H1 (cell line): ENCODE measurements around the gene TMEM178B. TPM values are rescaled to one million over a fixed set of nuclear protein-coding genes. Genes with fewer than 3 reads are reported as not detected.

Source experiments
- CTCF ChIA-PET: fragments of 300-600 bp; sonication (Branson Sonifier 250); formaldehyde crosslinking; loops from one replicate; lab custom pipeline; 2021; ENCODE audit not compliant: partially characterized antibody; lab: Charles Lee
- POLR2A ChIA-PET: fragments of 300-600 bp; sonication (Branson Sonifier 250); formaldehyde crosslinking; loops from one replicate; lab custom pipeline; 2021; ENCODE audit warnings: inconsistent platforms; ENCODE audit not compliant: partially characterized antibody; lab: Charles Lee
- DNase-seq, 2 experiments: peaks; one replicate each; pipeline versions ENCODE4 v3.0.0 to v3.0.0-alpha.2; 2010 to 2022; ENCODE audit warnings: low spot score in 2 of 2, low read depth in 1 of 2, mixed read lengths in 1 of 2
- FAIRE-seq: peaks from 2 replicates; lab custom pipeline; 2011; peaks lifted over from hg19 to GRCh38; lab: Jason Lieb, UNC
- H2AFZ ChIP-seq: 2 replicates; pipeline ENCODE4 v1.8.1; 2012; ENCODE audit warnings: low read length, inconsistent platforms
- H2AK5ac ChIP-seq: 2 replicates; pipeline ENCODE4 v1.6.1; 2013; ENCODE audit warnings: low read depth, low read length
- H2BK120ac ChIP-seq: replicated peaks from 2 replicates; pipeline ENCODE3; 2013; ENCODE audit warnings: low read depth, low read length, inconsistent platforms
- H2BK12ac ChIP-seq: 2 replicates; pipeline ENCODE4 v1.6.1; 2013; ENCODE audit warnings: low read depth, low read length
- H2BK15ac ChIP-seq: 2 replicates; pipeline ENCODE4 v1.6.1; 2013; ENCODE audit warnings: low read length
- H2BK20ac ChIP-seq: 2 replicates; pipeline ENCODE4 v1.6.1; 2013; ENCODE audit warnings: low read length
- H2BK5ac ChIP-seq: 2 replicates; pipeline ENCODE4 v1.6.1; 2013; ENCODE audit warnings: low read depth, low read length
- H3K14ac ChIP-seq: 2 replicates; pipeline ENCODE4 v1.6.1; 2013; ENCODE audit warnings: inconsistent platforms; ENCODE audit not compliant: insufficient read length
- H3K18ac ChIP-seq: 2 replicates; pipeline ENCODE4 v1.6.1; 2013; ENCODE audit warnings: low read length; ENCODE audit errors: extremely low read depth
- H3K23ac ChIP-seq: 2 replicates; pipeline ENCODE4 v1.6.1; 2013; ENCODE audit warnings: inconsistent platforms; ENCODE audit not compliant: insufficient read length
- H3K23me2 ChIP-seq: 2 replicates; pipeline ENCODE4 v1.6.1; 2013; ENCODE audit warnings: low read depth, low read length
- H3K27ac ChIP-seq: 2 replicates; pipeline ENCODE4 v1.6.1; 2011; ENCODE audit warnings: low read depth, low read length, inconsistent platforms
- H3K27me3 ChIP-seq, 4 experiments: replicated peaks in 1 of 4; 1 replicate in 1 of 4; 2 replicates in 3 of 4; pipeline versions ENCODE4 v1.6.1 to v1.8.1; 2011 to 2013; ENCODE audit warnings: low read length in 3 of 4, mild to moderate bottlenecking in 3 of 4, inconsistent platforms in 2 of 4, mixed read lengths in 2 of 4, moderate library complexity in 1 of 4; ENCODE audit not compliant: control insufficient read depth in 3 of 4, insufficient read depth in 3 of 4; ENCODE audit errors: extremely low read depth in 1 of 4
- H3K36me3 ChIP-seq, 4 experiments: 2 replicates each; pipeline versions ENCODE4 v1.6.1 to v1.8.1; 2011 to 2013; ENCODE audit warnings: mild to moderate bottlenecking in 4 of 4, low read length in 3 of 4, moderate library complexity in 2 of 4, control low read depth in 1 of 4, inconsistent platforms in 1 of 4; ENCODE audit not compliant: insufficient read depth in 4 of 4, control insufficient read depth in 2 of 4
- H3K4ac ChIP-seq: replicated peaks from 2 replicates; pipeline ENCODE3; 2013; ENCODE audit warnings: low read length, low read depth, mixed read lengths, inconsistent platforms; ENCODE audit not compliant: insufficient read length
- H3K4me1 ChIP-seq, 4 experiments: replicated peaks in 1 of 4; 1 replicate in 1 of 4; 2 replicates in 3 of 4; pipeline versions ENCODE4 v1.6.1 to v1.8.1; 2011 to 2013; ENCODE audit warnings: low read length in 3 of 4, inconsistent platforms in 2 of 4, mixed read lengths in 1 of 4; ENCODE audit not compliant: insufficient read depth in 4 of 4, control insufficient read depth in 3 of 4
- H3K4me2 ChIP-seq, 2 experiments: 2 replicates each; pipeline versions ENCODE4 v1.6.1 to v1.8.1; 2011 to 2013; ENCODE audit warnings: low read depth in 2 of 2, low read length in 2 of 2, control low read depth in 1 of 2, inconsistent platforms in 1 of 2, mild to moderate bottlenecking in 1 of 2; ENCODE audit not compliant: insufficient read depth in 1 of 2
- H3K4me3 ChIP-seq, 4 experiments: fragments of 200-600, 300-600 bp in 1 of 4; sonication (generic), shearing (Covaris generic), sonication (Bioruptor Twin) in 1 of 4; 2 replicates each; pipeline versions ENCODE4 v1.5.1 to v1.8.1; 2011 to 2016; ENCODE audit warnings: low read length in 4 of 4, low read depth in 3 of 4, control low read depth in 2 of 4, inconsistent platforms in 2 of 4, mild to moderate bottlenecking in 2 of 4, mixed read lengths in 1 of 4, moderate library complexity in 1 of 4; ENCODE audit not compliant: insufficient read depth in 2 of 4; ENCODE audit errors: extremely low read depth in 1 of 4
- H3K56ac ChIP-seq: replicated peaks from 2 replicates; pipeline ENCODE3; 2013; ENCODE audit warnings: low read depth, mild to moderate bottlenecking, mixed read lengths, low read length, inconsistent platforms; ENCODE audit not compliant: insufficient read length
- H3K79me1 ChIP-seq: 2 replicates; pipeline ENCODE4 v1.6.1; 2013; ENCODE audit warnings: low read depth, low read length, control low read depth
- H3K79me2 ChIP-seq, 2 experiments: 2 replicates each; pipeline versions ENCODE4 v1.6.1 to v1.8.1; 2012 to 2013; ENCODE audit warnings: low read length in 2 of 2, mild to moderate bottlenecking in 2 of 2, inconsistent platforms in 1 of 2; ENCODE audit not compliant: insufficient read depth in 2 of 2, control insufficient read depth in 1 of 2
- H3K9ac ChIP-seq, 4 experiments: replicated peaks in 1 of 4; 1 replicate in 1 of 4; 2 replicates in 3 of 4; pipeline versions ENCODE4 v1.6.1 to v1.8.1; 2011 to 2013; ENCODE audit warnings: low read depth in 3 of 4, low read length in 3 of 4, control low read depth in 2 of 4, mild to moderate bottlenecking in 2 of 4, moderate library complexity in 2 of 4, inconsistent platforms in 1 of 4; ENCODE audit errors: extremely low read depth in 1 of 4
- H3K9me3 ChIP-seq, 2 experiments: 2 replicates each; pipeline versions ENCODE4 v1.6.1 to v1.8.1; 2012 to 2013; ENCODE audit warnings: mild to moderate bottlenecking in 2 of 2, moderate library complexity in 2 of 2, control low read depth in 1 of 2, inconsistent platforms in 1 of 2, low read depth in 1 of 2, low read length in 1 of 2, mixed read lengths in 1 of 2; ENCODE audit not compliant: insufficient read depth in 2 of 2
- H4K20me1 ChIP-seq, 2 experiments: replicated peaks in 1 of 2; 2 replicates each; pipeline versions ENCODE3 to v1.8.1; 2011 to 2013; ENCODE audit warnings: inconsistent platforms in 2 of 2, low read length in 2 of 2, mild to moderate bottlenecking in 1 of 2; ENCODE audit not compliant: insufficient read depth in 2 of 2, control insufficient read depth in 1 of 2
- H4K5ac ChIP-seq: 2 replicates; pipeline ENCODE4 v1.6.1; 2013; ENCODE audit warnings: low read length, low read depth, mixed read lengths, inconsistent platforms; ENCODE audit not compliant: insufficient read length
- H4K8ac ChIP-seq: 2 replicates; pipeline ENCODE4 v1.8.0; 2013; ENCODE audit warnings: mild to moderate bottlenecking, moderate library complexity, low read length, inconsistent platforms; ENCODE audit not compliant: insufficient read depth; ENCODE audit errors: extremely low read depth
- H4K91ac ChIP-seq: replicated peaks from 2 replicates; pipeline ENCODE3; 2013; ENCODE audit warnings: low read length, mixed read lengths, inconsistent platforms; ENCODE audit not compliant: insufficient read length
- EZH2 ChIP-seq: fragments of 200-600 bp; sonication (generic); IDR thresholded peaks from 2 replicates; pipeline ENCODE4 v1.7.1; 2012; ENCODE audit warnings: low read depth, mild to moderate bottlenecking, moderate library complexity, low read length, inconsistent platforms; ENCODE audit not compliant: severe bottlenecking
- POLR2A ChIP-seq, 2 experiments: IDR thresholded peaks; 1 replicate in 1 of 2; 2 replicates in 1 of 2; pipeline ENCODE4 v1.6.1; 2011; ENCODE audit warnings: low read depth in 2 of 2, low read length in 2 of 2, mild to moderate bottlenecking in 2 of 2; ENCODE audit errors: control extremely low read depth in 1 of 2
- TAF1 ChIP-seq: IDR thresholded peaks from 2 replicates; pipeline ENCODE4 v1.6.1; 2011; ENCODE audit warnings: mild to moderate bottlenecking, low read depth, low read length
- TEAD4 ChIP-seq: IDR thresholded peaks from 2 replicates; pipeline ENCODE4 v1.6.1; 2012; ENCODE audit warnings: low read depth, low read length, inconsistent platforms, mixed read lengths
- WGBS, 2 experiments: shearing (Covaris generic) in 1 of 2; methylation state at CpG; one replicate each; pipeline versions ENCODE4 v1.1.6 to v1.1.7; 2013 to 2015; ENCODE audit warnings: low lambda C conversion rate in 2 of 2, mixed read lengths in 2 of 2, inconsistent platforms in 1 of 2, low coverage in 1 of 2, missing lambda C conversion rate in 1 of 2; ENCODE audit not compliant: insufficient replicate concordance in 2 of 2, insufficient coverage in 1 of 2, insufficient read length in 1 of 2; ENCODE audit errors: extremely low coverage in 1 of 2, missing lambda C conversion rate in 1 of 2; 5-methylcytosine and 5-hydroxymethylcytosine counted together
- polyA plus RNA-seq, 7 experiments: library from polyadenylated mRNA; depleted of rRNA in 3 of 7; stranded (reverse) in 5 of 7; unstranded in 2 of 7; fragments of >200 nt in 5 of 7; fragments of 200-250 nt in 2 of 7; gene quantifications; 1 replicate in 5 of 7; 2 replicates in 1 of 7; 4 replicates in 1 of 7; pipeline versions ENCODE4 v1.2.1 to v1.2.3, GENCODE V29; 2011 to 2013; ENCODE audit warnings: missing spikeins in 2 of 7, mixed read lengths in 2 of 7
- total RNA-seq: library from RNA; stranded (reverse); fragmentation: NEBNext Ultra II Directional; extraction: Animal tissue kit (Norgen Biotek cat#: 25700); gene quantifications from 2 replicates; pipeline ENCODE4 v1.2.1, GENCODE V29; 2021

TMEM178B gene
- total and polyA plus RNA-seq, 2 of the 8 experiments (the other 6 are each of a cell fraction or from before 2014, with no cell fraction given): 5.3 to 18.1 TPM

GRCh38 chr7:141397236-141398163 is 323.6 kb downstream of the TMEM178B start:
- H2AK5ac ChIP-seq: no peak overlapping the region
- WGBS, 2 experiments: 91% methylated on average over 7 of the region's 7 CpGs; no CpG with 5 or more reads in 1 of the 2 experiments
- H2AFZ ChIP-seq: no peak overlapping the region
- CTCF ChIA-PET: interaction anchor here (1.2 to 1.8 kb wide), 3 partner anchors 11 to 30 kb away, joined by 3 to 4 read pairs (median 4); no protein-coding TSS in a partner anchor
- no peak overlapping the region for H2BK12ac ChIP-seq
- POLR2A ChIA-PET: no interaction called here
- H4K8ac ChIP-seq: no peak overlapping the region
- H4K5ac ChIP-seq: no peak overlapping the region
- DNase-seq (no peak), FAIRE-seq (no peak)
- no peak overlapping the region for H3K18ac ChIP-seq
- H4K91ac ChIP-seq: no peak overlapping the region
- no peaks in the 10 kb centered on the region for H3K79me2 ChIP-seq
- no peaks in the 10 kb centered on the region for H3K9me3 ChIP-seq
- H3K4me3 ChIP-seq: no peak overlapping the region
- no peaks in the 10 kb centered on the region for H3K23me2 ChIP-seq
- H3K23ac ChIP-seq: no peak overlapping the region
- H3K27ac ChIP-seq: no peak overlapping the region
- H3K36me3 ChIP-seq: no peaks in the 10 kb centered on the region
- no peak overlapping the region for H2BK20ac ChIP-seq
- no peak overlapping the region for H3K4me2 ChIP-seq
- no peak overlapping the region for H3K14ac ChIP-seq
- H3K79me1 ChIP-seq: no peaks in the 10 kb centered on the region; the same call in 1 of the 2 replicates
- no peaks in the 10 kb centered on the region for H3K27me3 ChIP-seq
- H3K56ac ChIP-seq: no peak overlapping the region
- no peak overlapping the region for H3K4ac ChIP-seq
- TF ChIP-seq TEAD4 (no peak), POLR2A (IDR thresholded peaks at IDR 0.05; ENCODE audit: control extremely low read depth in 1 of 2, low read depth in 2 of 2, low read length in 2 of 2) (no peak), EZH2 (no peak), TAF1 (no peak)
- TF ChIP-seq, all 59 proteins: peak for 0
- Histone ChIP-seq H2BK5ac (no peak overlapping the region), H4K20me1 (no peaks in the 10 kb centered on the region), H2BK15ac (no peak overlapping the region), H2BK120ac (no peak overlapping the region), H3K4me1 (peaks cover 0 to 3% (median 0%) of the 10 kb centered on the region in 4 experiments; a peak in 1 of 7 replicates), H3K9ac (no peak overlapping the region)
